GM10847 (cell line): ENCODE data around the gene TMEM175.

ENCODE experiments used
- POLR2A ChIP-seq: IDR thresholded peaks from 2 replicates; pipeline ENCODE4 v1.6.1; 2011; ENCODE audit not compliant: insufficient read length; ENCODE audit errors: extremely low read depth

The TMEM175 gene, protein sequence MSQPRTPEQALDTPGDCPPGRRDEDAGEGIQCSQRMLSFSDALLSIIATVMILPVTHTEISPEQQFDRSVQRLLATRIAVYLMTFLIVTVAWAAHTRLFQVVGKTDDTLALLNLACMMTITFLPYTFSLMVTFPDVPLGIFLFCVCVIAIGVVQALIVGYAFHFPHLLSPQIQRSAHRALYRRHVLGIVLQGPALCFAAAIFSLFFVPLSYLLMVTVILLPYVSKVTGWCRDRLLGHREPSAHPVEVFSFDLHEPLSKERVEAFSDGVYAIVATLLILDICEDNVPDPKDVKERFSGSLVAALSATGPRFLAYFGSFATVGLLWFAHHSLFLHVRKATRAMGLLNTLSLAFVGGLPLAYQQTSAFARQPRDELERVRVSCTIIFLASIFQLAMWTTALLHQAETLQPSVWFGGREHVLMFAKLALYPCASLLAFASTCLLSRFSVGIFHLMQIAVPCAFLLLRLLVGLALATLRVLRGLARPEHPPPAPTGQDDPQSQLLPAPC

DNA sequence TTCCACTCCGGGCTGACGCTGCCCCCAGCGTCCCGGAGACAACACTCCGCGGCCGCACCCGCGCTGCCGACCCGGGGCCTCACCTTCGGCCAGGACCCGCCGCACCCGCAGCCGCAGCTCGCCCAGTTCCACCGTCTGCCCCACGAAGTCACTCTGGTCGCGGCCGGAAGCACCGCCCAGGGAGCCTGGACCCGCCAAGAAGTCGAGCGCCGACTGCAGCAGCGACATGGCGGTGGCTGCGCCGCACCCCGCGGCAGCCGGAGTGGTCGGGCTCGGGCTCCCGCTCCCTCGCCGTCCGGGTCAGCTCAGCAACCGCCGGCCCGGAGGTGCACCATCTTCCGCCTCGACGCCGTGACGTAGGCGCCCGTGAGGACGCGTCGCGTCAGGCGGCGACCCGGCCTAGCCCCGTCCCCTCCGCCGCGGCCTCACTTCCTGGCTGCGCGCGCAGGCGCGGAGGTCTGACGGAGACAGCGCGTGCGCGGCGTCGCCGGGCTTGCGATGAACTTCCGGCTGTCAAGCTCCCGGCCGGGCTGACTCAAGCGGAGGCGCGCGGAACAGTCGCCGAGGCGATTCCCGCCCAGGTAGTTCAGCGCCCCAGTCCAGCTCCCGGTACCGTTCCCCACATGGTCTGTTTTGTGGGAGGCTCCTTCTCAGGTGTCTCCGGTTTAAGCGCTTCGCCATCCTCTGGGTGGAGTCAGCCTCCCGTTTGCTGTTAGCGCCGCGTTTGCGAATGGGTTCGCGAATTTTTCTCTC lies at the start of gene TMEM175, which contains the start of gene GAK:
Gene TMEM175 (plus strand): TSS at position 501 of the 753 bp plus-strand sequence. CDS start 15,280 bp downstream, outside the sequence.
Gene GAK (minus strand): TSS at position 357 of the 753 bp plus-strand sequence. CDS start 129 bp downstream, at position 228.
- TF ChIP-seq POLR2A = peak; percentile 89

- no peak for TF ChIP-seq POLR2A
Observed at GRCh38 chr4:882646-883045, 49.6 kb upstream of the TMEM175 start.

GRCh38 chr4:883377-884095 lies 48.7 kb upstream of the TMEM175 start:
- TF ChIP-seq POLR2A = no peak

DNA sequence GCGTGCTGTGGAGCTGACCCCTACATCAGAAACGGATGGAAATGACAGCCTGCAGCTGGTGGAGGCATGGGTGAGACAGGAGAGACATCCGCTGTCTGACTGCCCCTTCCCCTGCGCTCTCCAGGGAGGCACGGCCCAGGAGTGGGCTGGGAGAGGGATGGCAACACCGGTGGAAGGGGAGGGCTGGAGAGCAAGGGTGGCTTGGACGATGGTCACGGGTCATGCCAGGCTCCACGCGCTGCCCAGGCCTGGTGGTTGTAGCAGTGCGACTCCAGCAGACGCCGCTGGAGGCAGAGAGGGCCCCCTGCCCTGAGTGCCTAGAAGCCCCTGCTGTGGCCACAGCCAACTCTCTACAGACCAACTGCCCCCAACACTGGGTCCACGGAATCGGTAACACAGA lies 48.0 kb upstream of the TMEM175 start:
- no peak for TF ChIP-seq POLR2A

DNA sequence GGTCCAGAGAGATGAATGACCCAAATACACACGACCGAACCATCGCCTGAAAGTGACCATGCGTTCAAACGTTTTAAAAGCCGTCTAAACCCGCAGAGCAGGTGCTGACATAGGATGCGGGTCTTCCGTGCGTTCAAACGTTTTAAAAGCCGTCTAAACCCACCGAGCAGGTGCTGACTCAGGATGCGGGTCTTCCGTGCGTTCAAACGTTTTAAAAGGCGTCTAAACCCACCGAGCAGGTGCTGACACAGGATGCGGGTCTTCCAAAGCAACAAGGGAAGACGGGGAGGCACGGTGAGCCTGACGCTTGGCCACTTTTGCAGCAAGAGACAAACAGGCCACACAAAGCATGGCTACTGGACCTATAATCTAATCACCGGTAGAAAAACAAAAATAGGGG lies 47.4 kb upstream of the TMEM175 start:
- TF ChIP-seq POLR2A = no peak

DNA sequence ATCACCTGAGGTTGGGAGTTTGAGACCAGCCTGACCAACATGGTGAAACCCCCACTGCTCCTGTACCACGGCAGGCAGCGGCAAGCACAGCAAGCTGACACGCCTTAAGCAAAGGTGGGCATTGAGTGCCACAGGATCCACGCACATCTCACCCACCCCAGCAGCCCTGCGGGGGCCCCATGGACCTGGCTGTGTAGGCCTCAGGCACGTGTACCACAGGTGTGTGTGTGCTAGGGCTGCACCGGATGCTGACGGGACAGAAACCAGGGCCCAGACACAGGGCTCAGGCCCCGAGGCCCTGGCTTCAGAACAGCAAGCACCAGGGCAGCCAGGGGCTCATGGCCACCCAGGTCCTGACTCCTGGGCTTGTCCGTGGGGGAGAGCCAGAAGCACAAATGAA lies 46.9 kb upstream of the TMEM175 start:
- no peak for TF ChIP-seq POLR2A

GRCh38 chr4:886244-886643 lies 46.0 kb upstream of the TMEM175 start:
- TF ChIP-seq POLR2A = no peak

DNA sequence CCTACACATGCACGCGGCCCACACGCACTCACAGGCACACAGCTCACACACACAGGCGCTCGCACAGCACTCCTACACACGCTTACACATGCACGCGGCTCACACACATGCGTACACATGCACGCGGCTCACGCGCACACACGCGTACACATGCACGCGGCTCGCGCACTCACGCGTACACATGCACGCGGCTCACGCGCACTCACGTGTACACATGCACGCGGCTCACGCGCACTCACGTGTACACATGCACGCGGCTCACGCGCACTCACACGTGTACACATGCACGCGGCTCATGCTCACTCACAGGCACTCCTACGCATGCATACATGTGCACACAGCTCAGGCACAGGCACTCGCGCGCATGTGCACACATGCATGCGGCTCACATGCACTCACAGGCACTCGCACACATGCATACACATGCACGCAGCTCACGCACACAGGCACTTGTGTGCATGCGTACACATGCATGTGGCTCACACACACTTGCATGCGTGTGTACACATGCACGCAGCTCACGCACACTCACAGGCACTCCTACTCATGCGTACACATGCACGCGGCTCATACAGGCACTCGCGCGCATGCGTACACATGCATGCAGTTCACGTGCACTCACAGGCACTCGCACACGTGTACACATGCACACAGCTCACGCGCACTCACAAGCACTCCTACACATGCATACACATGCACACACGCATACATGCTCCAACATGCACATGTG lies 45.1 kb upstream of the TMEM175 start:
- no peak for TF ChIP-seq POLR2A

GRCh38 chr4:888029-888428 lies 44.2 kb upstream of the TMEM175 start:
- no peak for TF ChIP-seq POLR2A

GRCh38 chr4:889516-889915 lies 42.7 kb upstream of the TMEM175 start:
- no peak for TF ChIP-seq POLR2A

GRCh38 chr4:890036-890695 lies 42.1 kb upstream of the TMEM175 start:
- no peak for TF ChIP-seq POLR2A

- no peak for TF ChIP-seq POLR2A
Observed at GRCh38 chr4:891747-892146, 40.5 kb upstream of the TMEM175 start.

DNA sequence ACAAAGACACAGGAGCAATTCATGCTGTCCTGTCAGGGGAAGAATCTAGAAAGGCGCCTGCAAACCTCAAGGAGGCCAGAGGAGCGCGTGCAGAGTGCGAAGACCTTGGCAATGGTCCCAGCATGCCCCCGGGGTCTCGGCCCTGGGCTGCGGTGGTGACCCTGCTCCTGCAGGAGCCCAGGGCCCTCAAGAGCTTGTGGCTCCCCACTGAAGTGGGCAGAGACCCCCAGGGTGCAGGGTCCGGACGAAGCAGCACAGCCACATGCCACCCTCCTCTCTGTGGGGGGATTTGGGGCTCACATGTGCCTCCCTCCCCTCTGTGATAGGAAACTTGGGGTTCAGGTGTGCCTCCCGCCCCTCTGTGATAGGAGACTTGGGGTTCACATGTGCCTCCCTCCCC lies 39.5 kb upstream of the TMEM175 start:
- no peak for TF ChIP-seq POLR2A
